ENCODE data around the gene GRIN2C. TPM values are rescaled to one million over a fixed set of nuclear protein-coding genes. Genes with fewer than 3 reads are reported as not detected.

GRIN2C gene
- total RNA-seq, 2 donors from 2014 or later: 3.6 TPM; not detected in 1

DNA sequence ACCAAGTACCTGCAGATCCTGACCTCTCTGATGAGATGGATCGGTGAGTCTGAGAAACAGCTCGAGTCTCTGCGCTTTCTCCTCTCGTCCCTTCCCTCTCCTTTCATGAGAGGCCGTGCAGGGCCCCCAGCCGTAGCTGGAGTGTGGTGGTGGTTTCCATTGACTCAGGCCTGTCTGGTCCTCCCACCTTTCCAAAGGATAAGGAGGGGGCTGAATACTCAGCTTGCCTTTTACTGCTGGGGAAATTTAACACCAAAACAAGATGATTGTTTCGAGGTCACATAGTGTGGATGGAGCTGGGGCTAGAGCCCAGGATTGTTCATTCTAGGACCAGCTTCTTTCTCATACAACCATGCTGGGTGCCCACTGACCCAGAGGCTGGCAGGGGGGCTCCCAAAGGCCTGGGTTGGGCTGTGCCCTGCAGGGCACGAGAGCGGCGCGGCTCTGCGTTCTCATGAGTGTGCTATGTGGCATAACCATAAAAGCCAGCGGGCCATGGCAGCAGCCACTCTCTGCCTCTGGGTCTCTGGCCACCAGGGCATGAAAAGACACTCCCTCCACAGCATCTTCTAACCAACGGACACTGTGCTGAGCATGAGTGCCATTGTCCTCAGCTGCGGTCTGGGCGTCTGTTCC lies 39.8 kb downstream of the GRIN2C start:
- no peak overlapping the region for H3K4me3 ChIP-seq
- no peaks in the 10 kb centered on the region for H3K27me3 ChIP-seq (replicated peaks; ENCODE audit: insufficient read depth)
- H3K36me3 ChIP-seq: no peaks in the 10 kb centered on the region
- no peak for DNase-seq (ENCODE audit: low spot score)
- TF ChIP-seq POLR2A (IDR thresholded peaks at IDR 0.05) (no peak), POLR2AphosphoS5 (IDR thresholded peaks at IDR 0.05) (no peak)
- TF ChIP-seq, protein P1, sequence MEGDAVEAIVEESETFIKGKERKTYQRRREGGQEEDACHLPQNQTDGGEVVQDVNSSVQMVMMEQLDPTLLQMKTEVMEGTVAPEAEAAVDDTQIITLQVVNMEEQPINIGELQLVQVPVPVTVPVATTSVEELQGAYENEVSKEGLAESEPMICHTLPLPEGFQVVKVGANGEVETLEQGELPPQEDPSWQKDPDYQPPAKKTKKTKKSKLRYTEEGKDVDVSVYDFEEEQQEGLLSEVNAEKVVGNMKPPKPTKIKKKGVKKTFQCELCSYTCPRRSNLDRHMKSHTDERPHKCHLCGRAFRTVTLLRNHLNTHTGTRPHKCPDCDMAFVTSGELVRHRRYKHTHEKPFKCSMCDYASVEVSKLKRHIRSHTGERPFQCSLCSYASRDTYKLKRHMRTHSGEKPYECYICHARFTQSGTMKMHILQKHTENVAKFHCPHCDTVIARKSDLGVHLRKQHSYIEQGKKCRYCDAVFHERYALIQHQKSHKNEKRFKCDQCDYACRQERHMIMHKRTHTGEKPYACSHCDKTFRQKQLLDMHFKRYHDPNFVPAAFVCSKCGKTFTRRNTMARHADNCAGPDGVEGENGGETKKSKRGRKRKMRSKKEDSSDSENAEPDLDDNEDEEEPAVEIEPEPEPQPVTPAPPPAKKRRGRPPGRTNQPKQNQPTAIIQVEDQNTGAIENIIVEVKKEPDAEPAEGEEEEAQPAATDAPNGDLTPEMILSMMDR (IDR thresholded peaks at IDR 0.05): no peak
- no peaks in the 10 kb centered on the region for H3K4me1 ChIP-seq (replicated peaks)
- 86% methylated on average over 16 of the region's 16 CpGs for WGBS
- intact Hi-C loops (cut with DNase I): no loop called here
- H3K9me3 ChIP-seq: no peaks in the 10 kb centered on the region
- H3K27ac ChIP-seq: no peak overlapping the region

DNA sequence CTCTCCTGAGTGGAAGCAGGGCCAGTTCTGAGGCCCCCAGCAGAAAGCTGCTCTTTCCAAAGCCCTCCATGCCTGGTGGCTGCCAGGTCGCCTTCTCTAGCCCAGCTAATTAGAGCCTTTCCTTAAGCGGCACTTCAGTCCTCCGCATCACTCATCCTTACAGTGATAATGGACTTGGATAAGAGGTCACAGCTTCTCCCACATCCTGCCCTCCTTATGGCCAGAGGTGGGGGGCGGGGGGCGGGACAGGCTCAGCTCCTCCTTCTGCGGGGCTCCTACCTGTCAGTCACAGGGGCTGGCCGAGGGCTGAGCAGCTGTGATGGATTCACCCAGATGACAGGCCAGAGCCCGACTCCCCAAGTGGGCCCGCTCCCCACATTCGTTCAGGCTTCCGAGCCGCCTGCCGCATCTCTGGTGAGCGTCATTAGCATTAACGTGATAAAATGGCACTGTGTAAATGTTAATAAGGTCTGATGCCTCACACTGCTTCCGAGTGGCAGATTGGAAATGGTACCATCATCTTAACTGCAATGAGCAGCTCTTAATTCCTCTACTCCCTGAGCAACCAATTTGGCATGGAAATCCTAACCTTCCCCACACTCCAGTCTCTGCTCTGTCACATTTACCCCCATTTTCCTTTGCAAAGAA lies 41.3 kb downstream of the GRIN2C start:
- Histone ChIP-seq H3K36me3 (no peaks in the 10 kb centered on the region), H3K27me3 (replicated peaks; ENCODE audit: insufficient read depth) (no peaks in the 10 kb centered on the region), H3K4me3 (no peak overlapping the region), H3K9me3 (no peaks in the 10 kb centered on the region), H3K4me1 (replicated peaks) (no peaks in the 10 kb centered on the region), H3K27ac (no peak overlapping the region)
- DNase-seq (ENCODE audit: low spot score): no peak
- 93% methylated on average over 16 of the region's 16 CpGs for WGBS
- TF ChIP-seq, protein P1 (IDR thresholded peaks at IDR 0.05): no peak
- TF ChIP-seq POLR2A (IDR thresholded peaks at IDR 0.05) (no peak), POLR2AphosphoS5 (IDR thresholded peaks at IDR 0.05) (no peak)
- intact Hi-C loops (cut with DNase I): no loop called here

DNA sequence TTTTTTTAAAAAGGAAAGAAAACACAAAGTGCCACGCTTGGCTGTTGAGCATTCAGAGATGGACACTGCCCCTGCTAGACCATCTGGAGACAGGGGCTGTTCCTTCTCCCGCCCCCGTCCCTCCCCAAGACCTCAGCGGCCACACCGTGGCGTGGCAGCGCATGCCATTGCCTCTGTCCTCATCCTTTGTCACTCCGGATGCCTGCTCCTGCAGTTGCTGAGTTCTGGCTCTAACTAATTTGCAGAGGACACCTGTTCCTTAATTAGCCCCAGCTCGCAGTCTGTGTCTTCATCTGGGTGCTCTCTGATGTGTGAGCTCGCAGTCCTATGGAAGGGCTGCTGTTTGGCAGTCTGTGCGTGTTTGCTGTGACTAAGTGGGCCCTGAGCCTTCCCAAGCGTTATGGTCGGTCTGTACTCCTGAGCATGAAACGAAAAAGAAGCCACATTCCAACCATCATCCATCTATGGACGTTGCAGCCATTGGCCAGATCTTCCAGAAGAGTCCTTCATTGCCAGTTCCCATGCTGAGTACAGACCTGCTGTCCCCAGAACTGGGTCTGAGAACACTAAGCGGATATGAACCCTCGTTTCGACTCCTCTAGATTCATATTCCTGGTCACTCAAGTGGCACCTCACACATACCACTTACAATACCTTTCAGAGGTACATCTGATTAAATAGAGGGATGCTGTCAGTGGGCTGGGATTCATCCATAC lies 42.6 kb downstream of the GRIN2C start:
- intact Hi-C loops (cut with DNase I): no loop called here
- no peak for DNase-seq (ENCODE audit: low spot score)
- 88% methylated on average over 18 of the region's 18 CpGs for WGBS
- H3K36me3 ChIP-seq: no peaks in the 10 kb centered on the region
- no peak overlapping the region for H3K4me3 ChIP-seq
- no peaks in the 10 kb centered on the region for H3K4me1 ChIP-seq (replicated peaks)
- no peaks in the 10 kb centered on the region for H3K27me3 ChIP-seq (replicated peaks; ENCODE audit: insufficient read depth)
- TF ChIP-seq POLR2AphosphoS5 (IDR thresholded peaks at IDR 0.05): no peak
- TF ChIP-seq, protein P1 (IDR thresholded peaks at IDR 0.05): no peak
- TF ChIP-seq POLR2A (IDR thresholded peaks at IDR 0.05): no peak
- no peak overlapping the region for H3K27ac ChIP-seq
- no peaks in the 10 kb centered on the region for H3K9me3 ChIP-seq

DNA sequence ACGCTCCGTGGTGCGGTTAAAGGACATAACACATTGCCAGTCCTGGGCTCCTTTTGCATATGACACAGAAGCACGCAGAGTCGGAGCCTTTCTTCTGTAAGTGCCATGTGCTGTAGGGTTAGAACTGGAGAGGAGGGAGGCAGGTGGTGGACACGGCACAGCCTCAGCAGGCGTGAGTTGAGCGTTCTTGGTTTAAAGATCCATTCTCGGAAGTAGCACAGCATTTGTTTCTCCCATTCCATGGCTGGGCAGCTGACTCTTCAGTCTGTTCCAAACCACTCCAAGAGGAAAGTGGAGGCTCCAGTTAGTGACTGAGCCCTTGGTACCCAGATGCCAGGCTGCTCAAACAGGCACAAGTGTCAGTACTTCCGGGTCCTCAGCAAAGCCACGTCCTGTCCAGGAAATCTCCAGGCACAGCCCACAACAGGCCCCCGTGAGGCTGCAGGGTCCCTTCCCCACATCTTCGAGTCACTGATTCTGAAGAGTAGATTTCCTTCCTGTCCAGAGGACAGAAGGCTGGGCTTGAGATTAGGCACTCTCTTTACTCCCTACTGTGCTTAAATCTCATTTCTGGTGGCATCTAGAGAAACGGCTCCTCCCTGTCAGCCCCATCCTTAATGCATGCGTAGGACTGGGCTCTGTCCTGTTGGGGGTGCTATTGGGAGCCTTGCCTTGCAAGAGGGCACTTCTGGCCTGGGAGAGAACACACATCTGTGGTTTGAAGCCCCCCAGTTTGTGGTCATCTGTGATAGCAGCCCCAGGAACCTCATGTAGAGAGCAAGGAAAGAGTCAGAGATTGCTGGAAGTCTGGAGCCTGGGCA lies 43.9 kb downstream of the GRIN2C start:
- H3K36me3 ChIP-seq: no peaks in the 10 kb centered on the region
- DNase-seq (ENCODE audit: low spot score): no peak
- no peaks in the 10 kb centered on the region for H3K4me1 ChIP-seq (replicated peaks)
- H3K4me3 ChIP-seq: no peak overlapping the region
- H3K27ac ChIP-seq: no peak overlapping the region
- H3K9me3 ChIP-seq: no peaks in the 10 kb centered on the region
- intact Hi-C loops (cut with DNase I): no loop called here
- 87% methylated on average over 15 of the region's 15 CpGs for WGBS
- H3K27me3 ChIP-seq (replicated peaks; ENCODE audit: insufficient read depth): no peaks in the 10 kb centered on the region
- TF ChIP-seq, protein P1 (IDR thresholded peaks at IDR 0.05): no peak
- TF ChIP-seq POLR2A (IDR thresholded peaks at IDR 0.05): no peak
- no peak for TF ChIP-seq POLR2AphosphoS5 (IDR thresholded peaks at IDR 0.05)

Measured in prostate gland (tissue), 2 donors.